Uterus (tissue), 2 donors: ENCODE results near the gene GCNT4.

ENCODE experiments used
- POLR2A ChIP-seq, 2 donors: fragments of 450-650 bp; IDR thresholded peaks; one replicate each; pipeline ENCODE4 v1.6.1; 2016; ENCODE audit warnings: antibody characterized with exemption in 2 of 2, mild to moderate bottlenecking in 1 of 2, moderate library complexity in 1 of 2
- TF ChIP-seq, protein P1 (sequence below), 4 experiments: fragments of 200-600 bp in 2 of 4; fragments of 450-650 bp in 2 of 4; sonication (generic) in 2 of 4; IDR thresholded peaks; one replicate each; pipeline ENCODE4 v1.5.1; 2016 to 2019; ENCODE audit warnings: antibody characterized with exemption in 4 of 4, mild to moderate bottlenecking in 2 of 4, moderate library complexity in 1 of 4

DNA sequence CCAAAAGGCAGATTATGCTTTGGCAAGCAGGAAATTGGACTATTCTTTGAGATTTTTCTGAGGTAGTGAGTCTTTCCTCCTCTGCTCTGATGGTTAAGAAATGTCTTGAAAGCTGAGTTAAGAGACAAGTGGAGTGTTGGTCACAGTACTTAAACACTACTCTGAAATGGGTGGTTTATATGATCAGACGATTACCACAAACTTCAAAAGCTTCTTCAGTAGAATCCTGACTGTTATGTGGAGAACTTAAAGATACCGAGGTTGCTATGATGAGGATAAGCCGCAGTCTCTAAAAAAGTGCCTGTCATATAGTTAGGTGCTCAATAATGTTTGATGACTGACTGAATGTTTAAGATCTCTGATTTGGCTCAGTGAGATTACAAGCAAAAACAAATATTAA, 24.3 kb downstream of the GCNT4 start:
- TF ChIP-seq POLR2A (IDR thresholded peaks at IDR 0.05): no peak
- TF ChIP-seq, protein P1, sequence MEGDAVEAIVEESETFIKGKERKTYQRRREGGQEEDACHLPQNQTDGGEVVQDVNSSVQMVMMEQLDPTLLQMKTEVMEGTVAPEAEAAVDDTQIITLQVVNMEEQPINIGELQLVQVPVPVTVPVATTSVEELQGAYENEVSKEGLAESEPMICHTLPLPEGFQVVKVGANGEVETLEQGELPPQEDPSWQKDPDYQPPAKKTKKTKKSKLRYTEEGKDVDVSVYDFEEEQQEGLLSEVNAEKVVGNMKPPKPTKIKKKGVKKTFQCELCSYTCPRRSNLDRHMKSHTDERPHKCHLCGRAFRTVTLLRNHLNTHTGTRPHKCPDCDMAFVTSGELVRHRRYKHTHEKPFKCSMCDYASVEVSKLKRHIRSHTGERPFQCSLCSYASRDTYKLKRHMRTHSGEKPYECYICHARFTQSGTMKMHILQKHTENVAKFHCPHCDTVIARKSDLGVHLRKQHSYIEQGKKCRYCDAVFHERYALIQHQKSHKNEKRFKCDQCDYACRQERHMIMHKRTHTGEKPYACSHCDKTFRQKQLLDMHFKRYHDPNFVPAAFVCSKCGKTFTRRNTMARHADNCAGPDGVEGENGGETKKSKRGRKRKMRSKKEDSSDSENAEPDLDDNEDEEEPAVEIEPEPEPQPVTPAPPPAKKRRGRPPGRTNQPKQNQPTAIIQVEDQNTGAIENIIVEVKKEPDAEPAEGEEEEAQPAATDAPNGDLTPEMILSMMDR (IDR thresholded peaks at IDR 0.05): no peak
